Esophagus squamous epithelium (tissue), 4 donors: ENCODE data around the gene AVP.

Experiments
- POLR2A ChIP-seq, 4 donors: fragments of 450-650 bp; IDR thresholded peaks; one replicate each; pipeline ENCODE4 v1.6.1; 2017; ENCODE audit warnings: antibody characterized with exemption in 4 of 4, mild to moderate bottlenecking in 4 of 4, moderate library complexity in 3 of 4
- TF ChIP-seq, protein P1 (sequence below), 6 experiments: fragments of 450-650 bp in 4 of 6; fragments of 200-600 bp in 2 of 6; sonication (generic) in 2 of 6; IDR thresholded peaks; one replicate each; pipeline ENCODE4 v1.5.1; 2016 to 2019; ENCODE audit warnings: antibody characterized with exemption in 6 of 6, mild to moderate bottlenecking in 4 of 6, moderate library complexity in 4 of 6

DNA sequence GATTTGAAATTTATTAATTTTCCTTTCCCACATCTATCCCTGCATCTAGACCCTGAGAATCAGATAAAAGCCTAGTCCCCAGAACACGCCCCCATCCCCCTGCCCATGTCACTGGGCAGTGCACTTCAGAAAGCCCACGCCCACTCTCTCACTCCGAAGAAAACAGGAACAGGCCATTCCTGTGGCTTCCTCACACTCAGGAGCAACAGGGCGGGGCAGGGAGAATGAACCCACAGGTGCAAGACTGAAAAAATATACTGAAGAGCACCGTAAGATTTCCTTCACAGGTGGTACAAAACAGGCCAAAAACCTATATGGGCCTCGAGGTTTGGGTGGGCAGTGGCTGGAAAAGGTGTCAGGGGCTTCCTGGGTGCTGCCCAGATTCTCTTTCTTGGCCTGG lies 9.7 kb downstream of the AVP start:
- TF ChIP-seq, protein P1, sequence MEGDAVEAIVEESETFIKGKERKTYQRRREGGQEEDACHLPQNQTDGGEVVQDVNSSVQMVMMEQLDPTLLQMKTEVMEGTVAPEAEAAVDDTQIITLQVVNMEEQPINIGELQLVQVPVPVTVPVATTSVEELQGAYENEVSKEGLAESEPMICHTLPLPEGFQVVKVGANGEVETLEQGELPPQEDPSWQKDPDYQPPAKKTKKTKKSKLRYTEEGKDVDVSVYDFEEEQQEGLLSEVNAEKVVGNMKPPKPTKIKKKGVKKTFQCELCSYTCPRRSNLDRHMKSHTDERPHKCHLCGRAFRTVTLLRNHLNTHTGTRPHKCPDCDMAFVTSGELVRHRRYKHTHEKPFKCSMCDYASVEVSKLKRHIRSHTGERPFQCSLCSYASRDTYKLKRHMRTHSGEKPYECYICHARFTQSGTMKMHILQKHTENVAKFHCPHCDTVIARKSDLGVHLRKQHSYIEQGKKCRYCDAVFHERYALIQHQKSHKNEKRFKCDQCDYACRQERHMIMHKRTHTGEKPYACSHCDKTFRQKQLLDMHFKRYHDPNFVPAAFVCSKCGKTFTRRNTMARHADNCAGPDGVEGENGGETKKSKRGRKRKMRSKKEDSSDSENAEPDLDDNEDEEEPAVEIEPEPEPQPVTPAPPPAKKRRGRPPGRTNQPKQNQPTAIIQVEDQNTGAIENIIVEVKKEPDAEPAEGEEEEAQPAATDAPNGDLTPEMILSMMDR (IDR thresholded peaks at IDR 0.05) = no peak
- no peak for TF ChIP-seq POLR2A (IDR thresholded peaks at IDR 0.05)
